GM12892 (cell line): ENCODE measurements around the gene SLC2A9.
A peak's percentile ranks its signal among the peaks of the same experiment; 100 is the strongest.

Experiments used
- DNase-seq: peaks from one replicate; pipeline ENCODE4 v3.0.0; 2011; ENCODE audit not compliant: insufficient read length
- FAIRE-seq: peaks from 2 replicates; lab custom pipeline; 2011; peaks lifted over from hg19 to GRCh38; lab: Jason Lieb, UNC
- POLR2A ChIP-seq: IDR thresholded peaks from 2 replicates; pipeline ENCODE4 v1.6.1; 2011; ENCODE audit warnings: low read depth, low read length, control low read depth
- POLR2AphosphoS5 ChIP-seq: IDR thresholded peaks from 2 replicates; pipeline ENCODE4 v1.6.1; 2011; ENCODE audit warnings: low read depth, low read length, control low read depth
- TAF1 ChIP-seq: IDR thresholded peaks from 2 replicates; pipeline ENCODE4 v1.6.1; 2011; ENCODE audit warnings: low read depth, mild to moderate bottlenecking, control low read depth, low read length, borderline replicate concordance

Gene SLC2A9

GRCh38 chr4:9866931-9867330 lies 154.4 kb downstream of the SLC2A9 start:
- DNase-seq (no peak), FAIRE-seq (no peak)

DNA sequence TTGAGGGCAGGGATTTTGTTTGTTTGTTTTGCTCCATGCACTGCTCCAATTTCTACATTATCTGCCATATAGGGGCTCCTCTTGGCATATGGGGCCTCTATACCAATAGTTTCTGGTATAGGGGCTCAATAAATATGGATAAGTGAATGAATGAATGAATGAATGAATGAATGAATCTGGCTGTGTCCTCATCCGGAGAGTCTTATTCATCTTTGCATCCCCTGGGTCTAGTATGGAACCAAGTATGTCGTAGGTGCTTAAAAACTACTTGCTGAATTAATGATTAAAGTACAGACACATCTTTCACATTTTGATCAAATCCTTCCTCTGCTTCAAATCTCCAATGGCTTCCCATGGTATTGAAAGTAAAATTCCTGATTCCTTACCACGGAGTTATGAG lies 159.7 kb downstream of the SLC2A9 start:
- DNase-seq = no peak
- FAIRE-seq = no peak
- TF ChIP-seq POLR2A = no peak
- no peak for TF ChIP-seq POLR2AphosphoS5
- TF ChIP-seq TAF1 = no peak

More at GRCh38 chr4:9866931-9867330, 154.4 kb downstream of the SLC2A9 start:
- TF ChIP-seq POLR2A (no peak), TAF1 (no peak), POLR2AphosphoS5 (no peak)

DNA sequence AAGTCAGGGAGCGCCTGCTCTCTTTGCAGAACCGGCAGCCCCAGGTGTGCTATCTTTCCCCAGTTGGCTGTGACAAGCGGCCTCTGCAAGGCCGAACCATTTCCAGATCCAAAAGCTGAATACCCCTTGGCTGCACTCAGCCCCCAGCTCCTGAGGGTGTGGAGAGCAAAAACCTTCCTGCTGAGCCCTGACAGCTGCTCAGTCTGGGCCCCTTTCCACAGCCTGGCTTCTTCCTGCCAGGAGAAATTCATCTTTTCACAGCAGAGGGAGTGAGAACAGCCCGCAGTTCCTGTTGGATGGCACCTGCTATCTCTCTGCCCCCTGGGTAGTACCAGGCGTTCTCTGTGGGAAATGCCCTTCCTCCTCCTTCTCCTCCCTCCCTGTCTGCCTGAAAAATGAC lies 161.5 kb downstream of the SLC2A9 start:
- FAIRE-seq = no peak
- no peak for TF ChIP-seq TAF1
- TF ChIP-seq POLR2AphosphoS5 = no peak
- no peak for TF ChIP-seq POLR2A

DNA sequence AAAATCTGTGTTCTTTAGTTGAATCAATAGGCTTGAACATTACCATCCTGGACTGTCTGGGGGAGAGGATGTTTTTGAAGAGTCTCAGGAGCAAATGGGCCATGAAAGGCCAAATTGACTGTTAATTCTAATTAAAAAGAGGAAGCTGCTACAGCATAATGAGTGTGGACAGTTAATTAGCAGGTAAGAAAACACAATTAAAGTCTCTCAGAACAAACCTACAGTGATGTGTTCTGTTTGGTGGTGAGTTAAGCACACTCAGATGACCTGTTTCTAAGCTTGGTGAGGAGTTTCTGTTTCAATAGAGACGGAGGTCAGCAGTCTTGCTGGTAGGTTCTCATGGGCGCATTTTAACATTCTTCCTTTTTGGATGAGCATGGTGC lies 171.8 kb downstream of the SLC2A9 start:
- FAIRE-seq = peak; percentile 65

More for the DNA sequence above, 161.5 kb downstream of the SLC2A9 start:
- DNase-seq = no peak

DNA sequence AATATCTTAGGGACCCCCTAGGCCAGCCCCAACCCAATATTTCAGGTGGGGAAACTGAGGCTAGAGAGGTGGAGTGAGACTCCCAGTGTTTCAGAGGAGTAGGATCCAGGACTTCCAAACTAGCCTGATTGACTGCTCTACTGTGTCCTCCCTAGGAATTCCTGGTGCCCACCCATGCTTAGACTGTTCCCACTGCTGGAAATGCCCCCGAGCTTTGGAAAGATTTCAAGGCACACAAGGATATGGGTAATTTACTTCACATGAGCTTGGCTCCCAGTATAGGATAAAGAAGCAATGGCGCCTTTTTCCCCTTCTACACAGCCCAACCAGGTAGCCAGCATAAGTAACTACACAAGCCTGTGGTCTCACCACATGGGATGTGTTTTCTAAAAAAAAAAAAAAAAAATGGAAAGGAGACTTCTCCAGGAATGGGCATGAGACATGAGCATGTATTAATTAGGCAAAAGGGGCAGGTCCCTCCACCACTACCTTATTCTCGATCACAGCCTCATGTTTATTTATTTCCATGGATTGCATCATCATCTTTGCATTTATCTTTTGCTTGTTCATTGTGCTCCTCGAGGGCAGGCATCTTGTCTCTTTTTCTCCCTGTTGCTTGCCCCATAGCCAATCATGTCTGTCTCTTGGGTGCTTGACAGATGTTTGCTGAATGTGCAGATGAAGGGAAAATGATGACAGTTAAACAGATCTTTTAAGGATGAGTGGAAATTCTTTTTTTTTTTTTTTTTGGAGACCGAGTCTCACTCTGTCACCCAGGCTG lies 173.1 kb downstream of the SLC2A9 start:
- DNase-seq (no peak), FAIRE-seq (no peak)
- no peak for TF ChIP-seq POLR2A
- no peak for TF ChIP-seq POLR2AphosphoS5
- no peak for TF ChIP-seq TAF1

More for the DNA sequence above, 171.8 kb downstream of the SLC2A9 start:
- no peak for TF ChIP-seq POLR2AphosphoS5
- no peak for TF ChIP-seq POLR2A
- TF ChIP-seq TAF1 = no peak
- no peak for DNase-seq

GRCh38 chr4:9845791-9846493 lies 175.4 kb downstream of the SLC2A9 start:
- DNase-seq = no peak
- TF ChIP-seq TAF1 (no peak), POLR2A (no peak), POLR2AphosphoS5 (no peak)
- no peak for FAIRE-seq

DNA sequence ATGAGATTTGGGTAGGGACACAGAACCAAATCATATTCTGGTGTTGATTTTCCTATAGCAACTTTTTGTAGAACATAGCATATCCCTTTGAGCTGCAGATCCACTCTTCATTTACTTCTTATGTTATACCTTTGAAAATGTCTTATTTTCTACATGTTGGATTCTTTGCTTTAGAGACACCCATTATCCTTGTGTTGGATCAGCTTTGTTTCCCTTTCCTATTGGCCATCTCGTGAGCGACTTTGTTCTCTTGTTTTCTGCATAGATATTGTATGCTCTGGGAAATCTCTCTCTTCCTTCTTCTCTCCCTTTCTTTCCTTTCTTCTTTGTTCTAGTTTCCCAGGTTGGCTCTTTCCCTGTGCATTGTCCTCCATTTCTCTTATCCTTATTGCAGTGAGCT lies 180.2 kb downstream of the SLC2A9 start:
- DNase-seq (no peak), FAIRE-seq (no peak)
- TF ChIP-seq TAF1 = no peak
- no peak for TF ChIP-seq POLR2A
- no peak for TF ChIP-seq POLR2AphosphoS5

GRCh38 chr4:9835430-9835829 lies 185.9 kb downstream of the SLC2A9 start:
- TF ChIP-seq POLR2A = no peak
- no peak for TF ChIP-seq TAF1
- no peak for TF ChIP-seq POLR2AphosphoS5
- FAIRE-seq (no peak), DNase-seq (no peak)

DNA sequence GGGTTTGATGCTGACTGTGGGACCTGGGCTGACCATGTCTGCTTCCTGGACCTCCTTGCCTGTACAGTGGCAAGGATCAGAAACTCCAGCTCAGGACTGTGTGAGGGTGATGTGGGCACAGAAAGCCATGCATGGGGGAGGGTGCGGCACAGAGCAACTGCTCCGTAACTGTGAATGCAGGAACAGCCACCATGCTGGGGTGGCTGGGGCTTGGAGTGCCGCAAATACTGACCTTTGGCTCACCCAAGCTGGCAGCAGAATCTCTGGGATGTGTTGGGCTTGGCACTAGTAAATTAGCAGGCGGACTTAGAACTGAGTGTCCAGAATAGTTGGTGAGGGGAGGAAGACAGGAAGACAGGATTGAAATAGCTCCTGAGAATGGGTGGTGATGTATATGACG lies 187.9 kb downstream of the SLC2A9 start:
- FAIRE-seq (no peak), DNase-seq (no peak)
- no peak for TF ChIP-seq TAF1
- TF ChIP-seq POLR2AphosphoS5 = no peak
- no peak for TF ChIP-seq POLR2A

GRCh38 chr4:9832640-9833039 lies 188.7 kb downstream of the SLC2A9 start:
- FAIRE-seq (no peak), DNase-seq (no peak)
- TF ChIP-seq TAF1 (no peak), POLR2A (no peak), POLR2AphosphoS5 (no peak)

- TF ChIP-seq POLR2A (no peak), POLR2AphosphoS5 (no peak), TAF1 (no peak)
- DNase-seq (no peak), FAIRE-seq (no peak)
These were observed 194.7 kb downstream of the SLC2A9 start for GRCh38 chr4:9826551-9826950.

DNA sequence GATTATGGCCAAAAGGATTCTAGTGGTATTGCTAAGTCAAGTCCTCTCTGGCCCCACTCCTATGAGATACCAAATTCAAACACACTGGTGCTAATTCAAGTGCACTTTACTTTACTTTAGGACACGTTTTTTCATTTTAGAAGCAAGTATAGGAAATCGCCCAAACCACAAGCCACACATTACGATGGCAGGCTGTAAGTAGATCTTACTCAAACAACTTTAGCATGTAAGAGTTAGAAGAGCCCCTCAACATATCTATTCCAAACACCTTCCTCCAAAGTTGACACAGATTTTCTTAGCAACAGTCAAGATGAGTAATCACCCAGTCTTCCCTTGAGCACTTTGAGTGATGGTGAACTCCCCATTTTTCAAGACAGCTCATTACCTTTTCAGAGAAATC lies 196.2 kb downstream of the SLC2A9 start:
- DNase-seq = no peak
- TF ChIP-seq POLR2A (no peak), POLR2AphosphoS5 (no peak), TAF1 (no peak)
- no peak for FAIRE-seq
